GM19193 (cell line): Measurements from ENCODE around the gene POLK.

Experiments
- POLR2A ChIP-seq: IDR thresholded peaks from 4 replicates; pipeline ENCODE4 v1.6.1; 2011; ENCODE audit not compliant: insufficient read depth, insufficient read length; ENCODE audit errors: extremely low read depth

The POLK gene

GRCh38 chr5:75640395-75640794 lies 128.7 kb downstream of the POLK start:
- TF ChIP-seq POLR2A: no peak

DNA sequence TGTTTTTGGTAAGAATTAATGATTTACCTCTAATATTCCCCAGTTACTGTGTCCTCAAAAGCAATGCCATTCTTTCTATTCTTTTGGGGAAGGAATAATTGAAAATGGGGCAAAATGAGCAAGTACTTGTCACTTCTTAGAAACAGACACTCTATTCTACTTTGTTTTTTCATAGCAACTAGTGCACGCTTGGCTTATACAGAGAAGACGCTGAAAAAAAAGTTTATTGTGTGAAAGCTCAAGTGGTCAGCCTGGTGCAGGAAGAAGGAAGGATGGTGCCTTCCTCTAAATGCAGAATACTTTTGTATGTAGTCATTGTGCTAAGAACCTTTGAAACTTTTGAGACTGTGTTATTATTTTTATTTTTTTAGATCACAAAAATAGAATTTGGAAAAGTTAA lies 129.1 kb downstream of the POLK start:
- TF ChIP-seq POLR2A: no peak

DNA sequence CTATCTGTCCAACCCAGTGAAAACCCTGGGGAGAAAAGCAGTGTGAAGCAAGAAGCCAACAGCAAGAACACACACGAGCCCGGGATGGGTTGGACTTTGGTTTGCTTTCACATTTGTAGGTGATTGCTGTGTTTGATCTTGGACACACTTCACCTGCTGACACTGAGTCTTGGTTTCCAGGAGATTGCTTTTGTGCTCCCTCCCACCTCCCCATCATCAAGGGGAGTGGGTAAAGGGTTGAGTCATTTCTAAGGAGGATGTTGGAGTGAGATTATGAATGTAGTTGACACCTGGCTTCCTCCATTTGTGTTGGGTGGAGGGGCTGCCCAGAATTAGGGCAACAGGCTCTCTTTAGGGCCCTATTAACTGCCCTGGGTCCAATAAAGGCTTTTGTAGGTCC lies 137.0 kb downstream of the POLK start:
- TF ChIP-seq POLR2A: no peak
